Thoracic aorta (tissue), 2 donors: ENCODE results near the gene HHLA2. TPM values are rescaled to one million over a fixed set of nuclear protein-coding genes. Genes with fewer than 3 reads are reported as not detected.

Source experiments
- ATAC-seq: fragments of 150-250 bp; one replicate; pipeline ENCODE4 v1.8.0; 2017; ENCODE audit warnings: low read depth; ENCODE audit not compliant: insufficient number of reproducible peaks, low FRiP score
- DNase-seq: peaks from one replicate; pipeline ENCODE4 v3.0.0-alpha.2; 2020; ENCODE audit warnings: low spot score
- H3K27ac ChIP-seq, 2 donors: fragments of 200-600 bp; sonication (generic); 1 replicate in 1 of 2; 2 replicates in 1 of 2; pipeline ENCODE4 v1.5.1; 2016; ENCODE audit warnings: mild to moderate bottlenecking in 2 of 2, moderate library complexity in 2 of 2
- H3K27me3 ChIP-seq: fragments of 200-600 bp; sonication (generic); replicated peaks from 2 replicates; pipeline ENCODE4 v1.6.0; 2016; ENCODE audit warnings: mild to moderate bottlenecking; ENCODE audit not compliant: insufficient read depth
- H3K36me3 ChIP-seq: fragments of 200-600 bp; sonication (generic); one replicate; pipeline ENCODE4 v1.5.1; 2016
- H3K4me1 ChIP-seq, 2 donors: fragments of 200-600 bp; sonication (generic); 1 replicate in 1 of 2; 2 replicates in 1 of 2; pipeline versions ENCODE4 v1.5.1 to v1.6.0; 2016; ENCODE audit warnings: low read depth in 2 of 2, mild to moderate bottlenecking in 1 of 2; ENCODE audit not compliant: control insufficient read depth in 1 of 2
- H3K4me3 ChIP-seq: fragments of 200-600 bp; sonication (generic); 2 replicates; pipeline ENCODE4 v1.5.1; 2016; ENCODE audit warnings: mild to moderate bottlenecking
- H3K9me3 ChIP-seq: fragments of 200-600 bp; sonication (generic); 2 replicates; pipeline ENCODE4 v1.5.1; 2016
- CTCF ChIP-seq: fragments of 200-600 bp; sonication (generic); IDR thresholded peaks from one replicate; pipeline ENCODE4 v1.5.1; 2019; ENCODE audit warnings: antibody characterized with exemption
- total RNA-seq, 2 donors: library from RNA; depleted of rRNA; stranded (reverse); fragments of >200 nt; gene quantifications; one replicate each; pipeline versions ENCODE4 v1.1.0 to v1.2.3, GENCODE V29; 2016

Gene HHLA2
- total RNA-seq, 2 donors from 2014 or later, result not detected

GRCh38 chr3:108387063-108387462 lies 90.7 kb downstream of the HHLA2 start:
- H3K9me3 ChIP-seq, result no peaks in the 10 kb centered on the region
- H3K36me3 ChIP-seq, result no peaks in the 10 kb centered on the region
- no peak for TF ChIP-seq CTCF
- peaks cover 0 to 5% of the 10 kb centered on the region in 2 donors for H3K4me1 ChIP-seq
- DNase-seq (no peak), ATAC-seq (peak; percentile 26)
- H3K4me3 ChIP-seq, result no peak overlapping the region
- H3K27ac ChIP-seq, result no peak overlapping the region
- H3K27me3 ChIP-seq, result no peaks in the 10 kb centered on the region

DNA sequence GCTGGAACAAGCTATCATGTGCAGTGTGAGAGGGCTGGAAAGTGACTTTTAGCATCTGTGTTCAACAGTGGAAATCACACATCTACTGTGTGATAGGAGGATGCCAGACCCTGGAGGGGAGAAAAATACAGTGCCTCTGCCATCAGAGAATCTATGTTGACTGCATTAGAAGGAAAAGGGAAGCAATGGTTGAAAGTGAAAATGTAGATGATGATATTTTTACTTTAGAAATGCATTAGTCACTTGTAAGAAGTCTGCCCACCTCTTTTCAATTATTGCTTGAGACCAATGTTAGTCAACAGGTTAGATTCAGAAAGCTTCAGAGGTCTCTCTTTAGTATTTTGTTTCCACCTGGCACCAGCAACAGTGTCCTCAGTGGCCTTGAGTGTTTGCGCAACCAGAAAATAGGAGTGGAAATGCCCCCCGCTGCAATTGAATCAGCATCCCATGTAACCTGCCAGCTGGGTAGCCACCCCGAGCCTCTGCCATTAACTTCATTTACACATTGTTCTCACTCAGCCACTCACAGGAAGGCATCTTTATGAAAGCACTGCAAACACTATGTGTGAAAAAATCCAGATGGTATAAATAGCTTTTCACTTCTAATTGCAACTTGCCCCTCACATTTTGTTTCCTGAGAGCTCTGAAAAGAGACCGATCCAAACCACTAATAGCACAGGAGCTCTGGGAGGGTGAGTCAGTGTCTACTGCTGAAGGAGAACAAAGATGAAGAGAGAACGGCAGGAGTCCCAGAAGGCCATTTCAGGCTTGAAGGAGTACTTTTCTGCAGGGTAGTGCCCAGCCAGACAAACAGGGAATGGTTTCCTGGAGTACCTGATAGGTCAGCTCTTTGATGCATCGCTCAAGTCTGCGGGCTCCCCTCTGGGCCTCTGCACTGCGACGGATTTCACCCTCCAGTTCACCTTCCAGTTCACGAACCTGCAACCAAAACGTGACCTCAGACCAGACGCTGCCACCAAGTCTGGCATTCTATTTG lies 92.1 kb downstream of the HHLA2 start:
- H3K9me3 ChIP-seq, result no peaks in the 10 kb centered on the region
- no peak overlapping the region for H3K27ac ChIP-seq
- DNase-seq, result no peak
- no peak for TF ChIP-seq CTCF
- no peak overlapping the region for H3K4me3 ChIP-seq
- no peak for ATAC-seq
- H3K27me3 ChIP-seq, result no peaks in the 10 kb centered on the region
- H3K4me1 ChIP-seq, result peaks cover 0 to 9% of the 10 kb centered on the region in 2 donors
- no peaks in the 10 kb centered on the region for H3K36me3 ChIP-seq

- ATAC-seq, result no peak
- no peak overlapping the region for H3K27ac ChIP-seq
- no peak for TF ChIP-seq CTCF
- no peaks in the 10 kb centered on the region for H3K9me3 ChIP-seq
- H3K4me3 ChIP-seq, result no peak overlapping the region
- H3K36me3 ChIP-seq, result no peaks in the 10 kb centered on the region
- no peaks in the 10 kb centered on the region for H3K27me3 ChIP-seq
- H3K4me1 ChIP-seq, result peaks cover 0 to 9% of the 10 kb centered on the region in 2 donors
- DNase-seq, result no peak
These were observed 93.0 kb downstream of the HHLA2 start for GRCh38 chr3:108389372-108389771.

DNA sequence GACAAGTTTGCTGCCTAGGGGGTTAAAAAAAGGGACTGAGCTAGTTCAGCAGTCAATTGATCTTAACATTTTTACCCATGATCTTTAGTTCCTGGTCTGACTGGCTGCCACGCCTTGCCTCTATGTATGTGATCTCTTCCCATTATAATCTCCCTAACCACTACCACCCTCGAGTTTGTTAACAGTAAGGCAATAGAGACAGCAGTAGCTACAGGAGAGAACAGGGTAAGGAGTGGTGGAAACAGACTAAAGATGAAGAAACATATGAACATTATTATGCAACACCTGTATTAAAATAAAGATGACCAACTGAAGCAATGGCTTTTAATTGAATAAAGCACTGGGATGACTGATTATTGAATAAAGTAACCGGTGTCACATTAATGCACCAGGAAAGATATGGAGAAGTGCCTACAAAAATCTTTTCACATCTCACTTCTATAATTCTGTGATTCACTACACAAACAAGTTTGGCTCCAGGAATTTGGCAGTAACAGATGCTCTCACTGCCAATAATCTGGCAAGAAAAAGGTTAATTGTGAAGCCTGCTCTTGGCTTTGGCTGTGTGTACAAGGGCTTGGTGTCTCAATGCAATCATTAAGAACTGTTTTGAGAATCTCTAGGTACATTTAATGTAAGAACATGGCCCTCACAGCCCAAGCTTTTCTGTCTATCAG lies 95.7 kb downstream of the HHLA2 start:
- TF ChIP-seq CTCF, result no peak
- Histone ChIP-seq H3K9me3 (no peaks in the 10 kb centered on the region), H3K36me3 (no peaks in the 10 kb centered on the region), H3K27me3 (no peaks in the 10 kb centered on the region), H3K27ac (no peak overlapping the region), H3K4me1 (peaks cover 0 to 9% of the 10 kb centered on the region in 2 donors), H3K4me3 (no peak overlapping the region)
- ATAC-seq (no peak), DNase-seq (no peak)
